AG04449 (cell line): ENCODE data around the gene LRP1B.

Source experiments
- CTCF ChIA-PET: fragments of 350-600 bp; formaldehyde crosslinking; extraction: SDS; loops from one replicate; lab custom pipeline; 2021; ENCODE audit warnings: antibody characterized with exemption; lab: Yijun Ruan, JAX
- POLR2A ChIA-PET: fragments of 400-600, 350-600 bp; formaldehyde crosslinking; extraction: SDS; loops from one replicate; lab custom pipeline; 2020; ENCODE audit warnings: antibody characterized with exemption, inconsistent platforms; lab: Yijun Ruan, JAX
- DNase-seq: peaks from one replicate; pipeline ENCODE4 v3.0.0-alpha.2; 2010; ENCODE audit warnings: low read depth, low spot score
- H3K4me3 ChIP-seq: 2 replicates; pipeline ENCODE4 v1.5.1; 2011; ENCODE audit warnings: low read depth, mild to moderate bottlenecking, control low read depth, low read length
- CTCF ChIP-seq: IDR thresholded peaks from one replicate; pipeline ENCODE4 v1.5.1; 2011; ENCODE audit warnings: mild to moderate bottlenecking, moderate library complexity, low read length, control low read depth, inconsistent platforms; ENCODE audit not compliant: insufficient read depth; ENCODE audit errors: missing control alignments

LRP1B gene

GRCh38 chr2:140696449-140696848, 1434.4 kb downstream of the LRP1B start:
- DNase-seq = no peak
- no peak for TF ChIP-seq CTCF
- POLR2A ChIA-PET = no interaction called here
- H3K4me3 ChIP-seq = no peak overlapping the region
- CTCF ChIA-PET = no interaction called here

GRCh38 chr2:140695155-140695554, 1435.7 kb downstream of the LRP1B start:
- ChIA-PET POLR2A (no interaction called here), CTCF (no interaction called here)
- no peak overlapping the region for H3K4me3 ChIP-seq
- no peak for DNase-seq
- TF ChIP-seq CTCF = no peak

- DNase-seq = no peak
- no peak for TF ChIP-seq CTCF
- POLR2A ChIA-PET = no interaction called here
- H3K4me3 ChIP-seq = no peak overlapping the region
- CTCF ChIA-PET = no interaction called here
Measured at GRCh38 chr2:140687825-140688224, 1443.0 kb downstream of the LRP1B start.

- ChIA-PET CTCF (no interaction called here), POLR2A (no interaction called here)
- no peak overlapping the region for H3K4me3 ChIP-seq
- no peak for DNase-seq
- no peak for TF ChIP-seq CTCF
Measured at GRCh38 chr2:140683658-140684057, 1447.2 kb downstream of the LRP1B start.

GRCh38 chr2:140680862-140681261, 1450.0 kb downstream of the LRP1B start:
- ChIA-PET CTCF (no interaction called here), POLR2A (no interaction called here)
- no peak for TF ChIP-seq CTCF
- no peak overlapping the region for H3K4me3 ChIP-seq
- no peak for DNase-seq

GRCh38 chr2:140679752-140680151, 1451.1 kb downstream of the LRP1B start:
- DNase-seq = no peak
- H3K4me3 ChIP-seq = no peak overlapping the region
- CTCF ChIA-PET = no interaction called here
- no peak for TF ChIP-seq CTCF
- POLR2A ChIA-PET = no interaction called here

GRCh38 chr2:140669911-140670310, 1460.9 kb downstream of the LRP1B start:
- no peak for TF ChIP-seq CTCF
- ChIA-PET POLR2A (no interaction called here), CTCF (no interaction called here)
- no peak for DNase-seq
- H3K4me3 ChIP-seq = no peak overlapping the region
